T-helper 2 cell treated with Interferon-gamma antibody and Interleukin-4, amounts not matched to agents 5 μg/mL and 100 μg/mL, for 36 hours (primary cell): ENCODE data around the gene GPR55.

Experiments used
- DNase-seq: peaks from one replicate; pipeline ENCODE4 v3.0.0; 2021; ENCODE audit warnings: low spot score
- H3K27ac Mint-ChIP-seq: one replicate; pipeline ENCODE4 v1.8.0; 2021; ENCODE audit warnings: mild to moderate bottlenecking, mixed read lengths
- H3K27me3 Mint-ChIP-seq: one replicate; pipeline ENCODE4 v1.8.0; 2021; ENCODE audit warnings: low read depth, mixed read lengths
- H3K36me3 Mint-ChIP-seq: one replicate; pipeline ENCODE4 v1.8.0; 2021; ENCODE audit warnings: low read depth, mixed read lengths
- H3K4me1 Mint-ChIP-seq: one replicate; pipeline ENCODE4 v1.8.0; 2021; ENCODE audit warnings: low read depth, mixed read lengths
- H3K4me3 Mint-ChIP-seq: one replicate; pipeline ENCODE4 v1.8.0; 2022; ENCODE audit warnings: mild to moderate bottlenecking, moderate library complexity, mixed read lengths
- H3K9me3 Mint-ChIP-seq: one replicate; pipeline ENCODE4 v1.8.0; 2021; ENCODE audit warnings: mixed read lengths

The GPR55 gene

DNA sequence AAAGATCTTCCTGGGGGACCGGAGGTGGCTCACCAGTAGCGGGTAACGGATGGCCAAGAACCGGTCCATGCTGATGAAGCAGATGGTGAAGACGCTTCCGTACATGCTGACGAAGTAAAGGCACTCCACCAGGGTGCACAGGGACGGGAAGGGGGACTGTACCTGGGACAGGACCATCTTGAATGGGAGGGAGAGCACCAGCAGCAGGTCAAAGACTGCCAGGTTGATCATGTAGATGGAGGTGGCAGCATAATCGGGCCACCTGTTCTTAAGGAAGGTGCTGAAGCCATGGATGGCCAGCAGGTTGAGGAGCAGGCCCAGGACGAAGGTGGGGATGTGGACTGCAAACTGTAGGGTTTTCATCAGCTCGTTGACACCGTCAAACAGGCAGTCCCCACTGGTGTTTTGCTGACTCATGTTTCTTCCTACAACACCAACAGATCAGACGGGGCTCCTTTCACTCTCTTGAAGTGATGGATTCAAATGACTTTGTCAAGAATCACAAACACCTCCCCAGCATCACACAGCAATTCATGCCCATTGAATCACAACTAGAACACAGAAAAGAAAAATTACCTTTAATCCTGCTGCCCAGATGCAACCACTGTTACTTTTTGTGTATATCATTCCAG is 14.4 kb downstream of the GPR55 start:
- Mint-ChIP-seq H3K9me3 (no peaks in the 10 kb centered on the region), H3K27me3 (peaks cover 28% of the 10 kb centered on the region), H3K4me1 (peaks cover 23% of the 10 kb centered on the region), H3K36me3 (no peaks in the 10 kb centered on the region), H3K27ac (no peak overlapping the region), H3K4me3 (no peak overlapping the region)
- no peak for DNase-seq

GRCh38 chr2:230909841-230910545 is 15.0 kb downstream of the GPR55 start:
- H3K4me1 Mint-ChIP-seq, result peaks cover 28% of the 10 kb centered on the region
- H3K27me3 Mint-ChIP-seq, result peaks cover 27% of the 10 kb centered on the region
- no peak overlapping the region for H3K27ac Mint-ChIP-seq

GRCh38 chr2:230908595-230909191 is 16.3 kb downstream of the GPR55 start:
- peaks cover 28% of the 10 kb centered on the region for H3K4me1 Mint-ChIP-seq
- H3K27me3 Mint-ChIP-seq, result peaks cover 28% of the 10 kb centered on the region
- no peaks in the 10 kb centered on the region for H3K36me3 Mint-ChIP-seq
- H3K4me3 Mint-ChIP-seq, result peak overlapping the region; percentile 50
- H3K9me3 Mint-ChIP-seq, result no peaks in the 10 kb centered on the region
- peak; percentile 82 for DNase-seq
- peak overlapping the region; percentile 67 for H3K27ac Mint-ChIP-seq

More at GRCh38 chr2:230909841-230910545, 15.0 kb downstream of the GPR55 start:
- H3K9me3 Mint-ChIP-seq, result no peaks in the 10 kb centered on the region
- no peak overlapping the region for H3K4me3 Mint-ChIP-seq
- no peaks in the 10 kb centered on the region for H3K36me3 Mint-ChIP-seq
- DNase-seq, result no peak

DNA sequence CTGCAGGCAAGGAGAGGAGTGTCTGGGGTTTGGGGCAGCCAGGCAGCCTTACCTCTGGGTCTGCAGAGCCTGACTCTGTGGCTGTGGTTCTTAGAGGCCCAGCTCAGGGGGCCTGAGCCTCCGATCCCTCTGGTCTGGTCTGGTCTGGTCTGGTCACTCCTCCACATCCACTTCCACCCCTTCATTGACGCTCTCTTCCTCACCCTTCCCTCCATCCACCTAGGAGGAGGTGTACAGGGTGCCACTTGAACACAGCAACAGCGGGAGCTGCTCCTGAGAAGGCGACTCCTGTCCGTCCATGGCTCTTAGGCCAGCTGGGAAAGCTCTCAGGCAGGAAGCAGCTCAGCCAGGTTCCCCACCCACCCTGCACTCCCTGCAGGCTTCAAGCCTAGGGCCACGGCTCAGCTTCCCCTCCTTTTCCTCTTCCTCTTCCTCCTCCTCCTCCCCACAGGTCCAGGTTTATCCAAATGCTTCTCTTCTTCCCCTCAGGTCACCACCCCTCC is 16.9 kb downstream of the GPR55 start:
- DNase-seq, result no peak
- Mint-ChIP-seq H3K4me1 (peaks cover 26% of the 10 kb centered on the region), H3K9me3 (no peaks in the 10 kb centered on the region), H3K27me3 (peaks cover 25% of the 10 kb centered on the region), H3K27ac (peak overlapping the region; percentile 67), H3K4me3 (peak overlapping the region; percentile 50), H3K36me3 (no peaks in the 10 kb centered on the region)

DNA sequence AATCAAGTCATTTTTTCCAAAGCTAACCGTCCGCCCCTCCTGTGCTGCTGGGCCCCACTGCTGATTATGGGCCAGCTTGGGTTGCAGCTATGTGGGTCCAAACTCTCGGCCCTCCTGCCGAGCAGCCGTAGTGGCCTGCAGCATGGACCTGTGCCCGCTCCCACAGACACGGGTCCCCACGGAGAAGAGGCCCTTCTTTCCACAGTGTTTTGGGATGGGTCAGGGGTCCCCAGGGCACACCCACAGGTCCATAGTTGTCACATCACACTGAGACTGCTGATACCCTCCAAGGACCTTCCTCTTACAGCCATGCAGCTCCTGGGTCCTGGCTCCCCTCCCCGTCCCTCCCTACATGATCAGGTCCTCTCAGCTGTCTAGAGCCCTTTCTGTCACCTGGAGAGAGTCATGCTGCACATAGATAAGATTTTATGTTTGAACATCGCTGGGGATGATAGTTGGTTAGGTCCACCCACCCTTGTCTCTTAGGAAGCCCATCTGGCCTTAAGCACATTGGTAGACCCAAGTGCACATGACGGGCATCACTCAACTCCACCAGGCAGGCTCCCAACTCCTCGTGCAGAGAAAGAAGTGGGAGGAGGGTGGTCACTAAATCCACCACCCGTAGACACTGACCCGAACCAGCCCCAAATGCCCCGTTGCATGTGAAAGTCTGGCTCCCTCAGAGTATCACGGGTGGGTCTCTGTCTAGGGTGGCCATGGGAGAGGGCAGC is 17.5 kb downstream of the GPR55 start:
- DNase-seq, result no peak
- no peak overlapping the region for H3K27ac Mint-ChIP-seq
- peaks cover 25% of the 10 kb centered on the region for H3K27me3 Mint-ChIP-seq
- H3K9me3 Mint-ChIP-seq, result no peaks in the 10 kb centered on the region
- H3K4me3 Mint-ChIP-seq, result peak overlapping the region; percentile 8
- peaks cover 26% of the 10 kb centered on the region for H3K4me1 Mint-ChIP-seq
- H3K36me3 Mint-ChIP-seq, result no peaks in the 10 kb centered on the region

DNA sequence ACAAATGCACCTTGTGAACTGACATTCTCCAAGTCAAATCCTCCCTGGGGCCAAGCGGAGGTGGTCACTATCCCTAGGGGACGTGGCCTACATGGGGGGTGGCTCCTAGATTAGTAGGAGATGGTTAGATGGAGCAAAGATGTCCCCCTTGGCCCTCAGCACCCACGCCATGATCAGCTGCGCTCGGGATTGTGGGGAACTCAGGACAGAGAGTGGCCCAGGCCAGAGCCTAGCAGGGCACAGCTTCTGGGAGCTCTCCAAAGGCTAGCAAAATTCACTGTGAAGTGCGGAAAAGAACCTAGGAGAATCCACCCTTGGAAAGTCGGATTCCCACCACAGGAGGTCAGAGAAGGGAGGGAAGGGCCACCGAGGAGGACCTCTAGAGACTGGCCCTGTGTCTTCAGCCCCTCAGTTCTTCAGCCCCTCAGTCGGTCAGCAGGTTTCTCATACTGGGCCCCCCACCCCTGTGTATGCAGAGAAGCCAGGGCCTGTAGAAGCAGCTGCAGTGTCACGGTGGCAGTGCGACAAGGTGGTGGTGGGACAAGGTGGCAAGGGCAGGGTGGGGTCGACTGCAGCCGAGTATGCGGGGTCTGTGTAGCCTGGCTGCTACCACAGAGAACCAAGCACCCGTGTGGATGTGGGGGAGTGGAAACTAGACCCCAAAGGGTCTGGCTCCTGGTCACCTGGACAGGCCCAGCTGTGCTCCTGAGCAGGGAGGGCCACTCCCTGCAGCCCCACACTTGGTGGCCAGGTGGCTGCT is 18.4 kb downstream of the GPR55 start:
- Mint-ChIP-seq H3K4me3 (no peak overlapping the region), H3K27ac (peak overlapping the region; percentile 27), H3K4me1 (peaks cover 26% of the 10 kb centered on the region), H3K9me3 (no peaks in the 10 kb centered on the region), H3K36me3 (no peaks in the 10 kb centered on the region), H3K27me3 (peaks cover 22% of the 10 kb centered on the region)
- no peak for DNase-seq

DNA sequence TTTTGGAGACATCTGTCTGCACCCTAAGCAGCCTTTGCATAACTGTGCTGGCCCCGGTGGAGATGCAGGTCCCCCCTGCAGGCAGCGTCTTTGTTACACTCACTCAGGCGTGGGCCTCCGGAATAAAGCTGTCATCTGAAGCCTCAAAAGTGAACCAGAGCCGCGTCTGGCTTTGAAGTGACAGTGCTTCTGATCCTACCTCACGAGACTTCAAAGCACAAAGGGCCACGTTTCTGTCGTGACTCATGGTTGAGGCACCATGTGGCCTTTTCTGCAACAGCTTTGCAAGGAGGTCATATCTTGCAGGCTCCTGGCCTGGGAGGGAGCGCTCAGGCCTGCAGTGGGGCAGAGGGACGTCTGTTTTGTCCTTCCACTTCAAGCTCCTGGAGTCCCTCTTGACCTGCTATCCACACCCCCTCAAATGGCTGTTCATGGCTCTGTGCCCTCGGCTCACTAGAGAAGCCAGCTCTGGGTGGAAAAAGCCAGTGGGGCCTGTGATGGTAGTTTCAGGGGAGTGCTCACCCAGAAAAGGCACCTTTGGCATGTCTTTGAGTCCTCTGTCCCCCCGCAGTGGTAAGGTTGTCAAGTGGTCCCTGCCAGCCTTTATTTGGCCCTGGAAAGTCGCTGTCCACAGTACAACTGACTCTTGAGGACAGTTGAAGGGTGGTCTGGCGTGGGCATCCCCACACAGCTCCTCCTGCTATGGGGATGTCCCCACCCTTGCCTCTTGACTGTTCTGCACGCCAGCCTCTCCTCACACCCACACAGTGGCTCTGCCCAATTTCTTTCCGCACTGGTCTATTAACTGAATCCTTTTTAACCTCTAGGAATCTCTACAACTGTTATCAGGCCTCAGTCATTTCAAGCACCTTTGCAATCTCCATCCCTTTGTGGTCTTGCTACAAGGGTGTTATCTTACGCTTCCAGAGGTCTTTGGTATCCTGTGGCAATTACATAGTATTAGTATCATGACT is 19.3 kb downstream of the GPR55 start:
- peaks cover 18% of the 10 kb centered on the region for H3K27me3 Mint-ChIP-seq
- H3K27ac Mint-ChIP-seq, result no peak overlapping the region
- no peaks in the 10 kb centered on the region for H3K36me3 Mint-ChIP-seq
- H3K4me3 Mint-ChIP-seq, result no peak overlapping the region
- no peaks in the 10 kb centered on the region for H3K9me3 Mint-ChIP-seq
- peaks cover 26% of the 10 kb centered on the region for H3K4me1 Mint-ChIP-seq
- peak; percentile 86 for DNase-seq

GRCh38 chr2:230904856-230905447 is 20.1 kb downstream of the GPR55 start:
- H3K27me3 Mint-ChIP-seq, result peaks cover 18% of the 10 kb centered on the region
- H3K27ac Mint-ChIP-seq, result no peak overlapping the region
- no peak for DNase-seq
- H3K4me3 Mint-ChIP-seq, result no peak overlapping the region
- peaks cover 26% of the 10 kb centered on the region for H3K4me1 Mint-ChIP-seq
- no peaks in the 10 kb centered on the region for H3K9me3 Mint-ChIP-seq
- no peaks in the 10 kb centered on the region for H3K36me3 Mint-ChIP-seq

DNA sequence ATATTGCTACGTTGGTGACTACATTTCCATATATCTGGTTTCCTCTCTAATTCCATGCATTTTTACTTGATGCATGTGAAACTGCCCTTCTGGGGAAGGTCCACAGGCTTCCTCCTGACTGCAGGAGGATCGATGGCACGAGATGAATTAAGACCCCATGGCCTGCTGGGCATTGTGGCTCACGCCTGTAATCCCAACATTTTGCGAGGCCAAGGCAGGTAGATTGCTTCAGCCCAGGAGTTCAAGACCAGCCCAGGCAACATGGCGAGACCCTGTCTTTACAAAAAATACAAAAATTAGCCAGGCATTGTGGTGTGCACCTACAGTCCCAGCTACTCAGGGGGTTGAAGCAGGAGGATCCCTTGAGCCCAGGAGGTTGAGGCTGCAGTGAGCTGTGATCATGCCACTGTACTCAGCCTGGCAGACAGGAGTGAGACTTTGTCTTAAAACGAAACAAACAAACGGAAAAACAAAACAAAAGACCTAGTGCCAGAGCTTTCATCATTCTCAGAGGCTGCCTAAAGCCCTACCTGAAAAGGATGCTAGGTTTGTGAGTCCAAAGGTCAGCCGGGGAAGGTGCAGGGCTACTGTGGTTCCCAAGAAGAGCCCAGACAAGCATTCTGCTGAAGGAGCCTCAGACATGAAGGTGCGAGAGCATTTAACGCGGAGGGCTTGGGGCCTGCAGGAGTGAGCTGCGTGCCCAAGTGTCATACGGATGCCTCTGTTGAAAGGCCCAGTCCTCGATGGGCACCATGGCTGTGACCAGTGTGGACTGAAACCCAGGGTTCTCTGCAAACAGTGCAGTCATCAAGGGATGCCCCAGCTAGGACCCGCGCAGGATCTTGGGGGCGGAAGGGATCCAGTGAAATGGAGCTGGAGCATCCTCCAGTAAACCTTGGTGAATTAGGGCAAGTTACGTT is 21.6 kb downstream of the GPR55 start:
- peaks cover 13% of the 10 kb centered on the region for H3K27me3 Mint-ChIP-seq
- no peak overlapping the region for H3K4me3 Mint-ChIP-seq
- DNase-seq, result no peak
- H3K4me1 Mint-ChIP-seq, result peaks cover 18% of the 10 kb centered on the region
- H3K9me3 Mint-ChIP-seq, result no peaks in the 10 kb centered on the region
- H3K27ac Mint-ChIP-seq, result no peak overlapping the region
- H3K36me3 Mint-ChIP-seq, result no peaks in the 10 kb centered on the region

GRCh38 chr2:230902180-230902899 is 22.7 kb downstream of the GPR55 start:
- no peak overlapping the region for H3K27ac Mint-ChIP-seq
- H3K4me3 Mint-ChIP-seq, result no peak overlapping the region
- H3K4me1 Mint-ChIP-seq, result peaks cover 16% of the 10 kb centered on the region
- peaks cover 15% of the 10 kb centered on the region for H3K27me3 Mint-ChIP-seq
- DNase-seq, result peak; percentile 44
- no peaks in the 10 kb centered on the region for H3K9me3 Mint-ChIP-seq
- H3K36me3 Mint-ChIP-seq, result no peaks in the 10 kb centered on the region

- H3K27ac Mint-ChIP-seq, result no peak overlapping the region
- H3K4me1 Mint-ChIP-seq, result peaks cover 11% of the 10 kb centered on the region
- no peak for DNase-seq
- H3K9me3 Mint-ChIP-seq, result no peaks in the 10 kb centered on the region
- H3K36me3 Mint-ChIP-seq, result no peaks in the 10 kb centered on the region
- H3K27me3 Mint-ChIP-seq, result peaks cover 23% of the 10 kb centered on the region
- H3K4me3 Mint-ChIP-seq, result no peak overlapping the region
Measured at GRCh38 chr2:230901006-230901405, 24.0 kb downstream of the GPR55 start.
